ENCODE results near the gene VENTX.

Gene VENTX

DNA sequence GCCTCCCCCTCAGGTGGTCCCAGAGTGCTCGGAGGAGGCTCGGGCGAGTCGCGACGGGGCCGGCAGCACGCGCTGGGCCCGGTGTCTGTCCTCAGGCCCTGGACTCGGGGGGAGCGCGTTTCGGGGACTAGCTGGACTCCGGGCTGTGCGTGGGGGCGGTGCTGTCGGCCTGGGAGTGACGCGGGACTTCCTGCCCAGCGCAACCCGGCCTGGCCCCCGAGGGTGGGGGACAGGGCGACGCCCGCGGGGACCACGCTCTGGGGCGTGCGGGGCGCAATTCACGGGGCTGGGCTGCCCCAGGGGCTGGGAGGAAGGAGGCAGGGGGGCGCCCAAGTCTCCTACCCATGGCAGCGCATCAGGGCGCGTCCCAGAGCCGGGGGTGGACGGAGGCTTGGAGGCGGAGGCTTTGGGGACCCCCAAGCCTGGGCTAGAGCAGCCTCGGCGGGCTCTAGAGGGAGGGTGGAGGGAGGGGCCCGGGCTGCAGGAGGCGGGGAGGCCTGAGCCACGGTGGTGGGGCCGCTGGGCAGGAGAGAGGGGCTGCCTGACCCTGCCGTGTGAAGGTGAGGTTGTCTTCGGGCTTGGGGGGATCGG is 2.3 kb upstream of the VENTX start:
- DNase-seq (ENCODE audit: low read depth in 3 of 3): no peak

DNA sequence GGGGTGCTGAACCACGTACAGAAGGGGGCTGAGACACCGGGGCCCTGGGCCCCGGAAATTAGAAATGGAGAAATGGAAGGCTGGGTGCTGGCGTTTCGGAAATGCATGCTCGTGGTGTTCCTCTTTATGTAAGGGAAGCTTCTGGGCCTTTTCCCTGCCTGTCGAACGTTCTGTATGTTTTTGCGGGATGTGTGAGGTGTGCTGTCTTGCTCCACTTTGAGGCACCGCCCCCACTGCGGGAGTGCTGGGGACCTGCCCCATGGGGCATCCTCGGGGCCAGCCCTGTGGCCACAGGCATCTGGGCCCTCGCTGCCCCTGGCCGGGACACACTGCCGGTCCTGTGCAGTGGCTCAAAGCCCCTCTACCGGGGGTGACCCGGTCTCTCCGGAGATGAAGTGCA is 1.7 kb upstream of the VENTX start:
- DNase-seq (ENCODE audit: low read depth in 3 of 3): no peak

DNA sequence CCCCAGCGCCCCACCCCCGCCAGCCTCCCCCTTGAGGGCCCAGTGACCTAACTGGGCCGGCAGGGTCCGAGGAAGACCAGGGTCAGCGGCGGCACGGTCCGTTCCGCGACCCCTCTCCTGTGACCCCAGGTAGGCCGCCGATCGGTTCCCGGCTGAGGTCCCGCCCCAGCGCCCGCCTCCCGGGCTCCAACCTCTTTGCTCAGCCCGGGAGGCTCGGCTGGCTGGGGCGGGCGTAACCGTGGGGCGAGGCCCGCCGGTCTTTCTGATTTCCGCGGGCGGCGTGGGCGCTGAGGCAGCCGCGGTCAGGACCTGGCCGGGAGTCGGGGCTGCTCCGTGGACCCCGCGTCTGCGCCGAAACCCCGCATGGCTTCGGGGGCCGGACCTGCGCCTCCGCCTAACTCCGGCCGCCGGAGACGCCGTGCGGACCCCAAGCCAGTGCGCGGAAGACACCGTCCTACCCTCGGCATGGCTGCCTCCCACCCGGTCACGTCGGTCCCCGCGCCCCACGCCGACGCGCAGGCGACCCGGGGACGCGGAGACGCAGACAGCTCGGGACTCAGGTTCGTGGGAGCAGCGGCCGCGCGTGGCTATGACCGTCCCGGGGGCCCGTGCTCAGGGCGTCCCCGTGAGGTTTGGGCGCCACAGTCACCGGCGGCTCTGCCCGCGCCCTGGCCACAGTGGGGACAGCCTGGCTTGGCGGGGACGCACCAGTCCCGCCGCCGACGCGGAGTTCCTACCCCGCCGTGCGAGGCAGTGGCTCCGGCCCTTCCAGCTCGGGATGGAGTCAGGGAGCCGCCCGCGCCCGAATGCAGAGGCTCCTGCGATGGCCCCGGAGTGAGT is 1.0 kb upstream of the VENTX start:
- DNase-seq (ENCODE audit: low read depth in 3 of 3): no peak

DNA sequence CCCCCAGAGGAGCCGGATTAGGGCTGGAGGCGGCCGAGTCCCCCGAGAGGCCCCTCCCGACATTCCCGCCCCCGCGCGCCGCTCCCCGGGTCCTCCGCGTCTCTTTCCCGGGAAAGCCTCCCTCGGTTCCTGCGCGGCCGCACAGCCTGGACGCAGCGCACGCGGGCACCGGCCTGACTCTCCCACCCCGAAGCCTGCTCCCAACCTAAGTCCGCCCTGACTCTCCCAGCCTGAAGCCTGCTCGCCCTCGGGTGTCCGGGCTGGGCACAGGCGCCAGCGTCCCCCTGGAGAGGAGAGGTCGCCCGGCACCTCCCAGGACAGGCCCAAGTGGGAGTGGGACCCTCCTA is 441 bp upstream of the VENTX start:
- no peak for DNase-seq (ENCODE audit: low read depth in 3 of 3)

DNA sequence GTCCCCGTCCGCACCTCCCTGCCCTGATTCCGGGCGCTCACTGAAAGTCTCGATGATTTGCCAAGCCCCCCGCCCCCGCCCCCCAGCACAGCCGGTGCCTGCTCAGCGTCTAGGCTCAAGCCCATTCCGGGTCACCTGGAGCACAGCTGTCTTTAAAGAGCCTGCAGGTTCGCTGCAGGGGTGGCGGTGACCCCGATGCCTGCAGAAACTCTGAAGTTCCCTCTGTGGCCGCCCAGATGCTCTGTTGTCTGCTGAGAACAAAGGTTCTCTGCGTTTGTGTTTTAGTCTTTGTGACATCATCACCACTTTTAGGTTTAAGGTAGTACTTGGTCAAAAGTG is 780 bp downstream of the VENTX start:
- no peak for DNase-seq (ENCODE audit: low read depth in 3 of 3)

DNA sequence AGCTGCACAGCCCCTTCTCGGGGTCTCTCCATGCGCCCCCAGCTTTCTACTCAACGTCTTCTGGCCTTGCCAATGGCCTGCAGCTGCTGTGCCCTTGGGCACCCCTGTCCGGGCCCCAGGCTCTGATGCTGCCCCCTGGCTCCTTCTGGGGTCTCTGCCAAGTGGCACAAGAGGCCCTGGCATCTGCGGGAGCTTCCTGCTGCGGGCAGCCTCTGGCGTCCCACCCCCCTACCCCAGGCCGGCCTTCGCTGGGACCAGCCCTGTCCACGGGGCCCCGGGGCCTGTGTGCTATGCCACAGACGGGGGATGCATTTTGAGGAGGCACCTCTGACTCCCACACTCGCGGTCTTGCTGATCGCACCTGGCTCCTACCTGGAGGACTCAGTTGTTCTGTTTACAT is 2.3 kb downstream of the VENTX start:
- DNase-seq (ENCODE audit: low read depth in 3 of 3): no peak

DNA sequence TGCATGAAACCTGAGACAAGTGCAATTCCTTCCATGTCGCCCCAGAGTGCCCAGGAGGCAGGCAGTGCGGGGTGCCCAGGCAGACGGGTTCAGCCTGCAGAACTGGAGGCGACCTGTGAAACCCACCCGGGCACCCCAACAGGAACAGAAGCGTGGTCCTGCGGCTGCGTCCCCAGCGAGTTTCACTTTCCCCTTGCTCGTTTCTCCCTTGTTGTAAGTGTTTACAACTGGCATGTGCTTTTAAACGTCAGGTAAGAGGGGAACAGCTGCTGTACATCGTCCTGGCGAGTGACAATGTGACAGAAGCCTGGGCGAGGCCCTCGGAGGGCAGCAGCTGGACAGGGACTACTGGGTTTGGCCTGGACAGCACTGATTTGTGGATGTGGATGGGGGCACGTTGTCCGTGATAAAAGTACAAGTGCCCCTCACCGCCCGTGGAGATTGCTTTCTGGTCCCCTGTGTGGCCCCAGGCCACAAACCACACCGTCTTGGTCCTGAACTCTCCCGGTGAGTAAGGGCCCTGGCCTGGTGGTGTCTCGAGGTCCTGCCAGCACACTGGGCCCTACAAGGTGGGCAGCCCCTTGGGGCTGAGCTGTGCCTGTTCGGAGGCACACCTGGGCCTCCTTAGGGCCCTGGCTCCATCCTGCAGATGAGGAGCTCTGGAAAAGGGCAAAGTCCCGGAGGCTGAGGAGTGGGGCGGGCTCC is 4.0 kb downstream of the VENTX start:
- no peak for DNase-seq (ENCODE audit: low read depth in 3 of 3)

DNA sequence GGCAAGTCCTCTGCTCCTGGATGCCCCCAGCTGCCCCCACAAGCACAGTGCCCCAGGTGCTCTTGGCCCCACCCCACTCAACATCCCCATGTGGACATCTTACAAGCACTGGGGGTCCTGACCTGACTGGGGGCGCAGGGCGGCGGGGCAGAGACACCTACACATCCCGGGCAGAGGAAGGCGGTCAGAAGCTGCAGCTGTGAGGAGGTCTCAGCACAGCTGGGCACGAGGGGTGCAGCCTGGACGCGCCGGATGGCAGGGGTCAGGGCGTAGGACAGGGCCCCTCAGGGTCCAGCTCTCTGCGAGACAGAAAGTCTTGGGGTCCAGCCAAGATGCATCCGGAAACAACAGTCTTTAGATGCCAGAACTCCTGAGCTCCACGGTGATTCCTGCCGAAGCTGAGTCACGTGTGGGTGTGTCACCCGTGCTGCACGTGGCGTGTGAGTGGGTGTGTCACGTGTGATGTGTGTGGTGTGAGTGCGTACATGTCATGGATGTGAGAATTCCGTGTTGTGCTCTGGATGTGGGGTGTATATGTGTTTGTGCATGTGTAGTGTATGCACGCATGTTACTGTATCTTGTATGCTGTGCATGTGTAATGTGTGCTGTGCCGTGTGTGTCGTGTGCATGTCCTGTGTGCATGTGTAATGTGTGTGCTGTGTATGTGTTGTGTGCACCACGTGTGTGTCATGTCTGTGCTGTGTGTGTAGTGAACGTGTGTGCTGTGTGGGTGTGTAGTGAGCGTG is 5.1 kb downstream of the VENTX start:
- no peak for DNase-seq (ENCODE audit: low read depth in 3 of 3)

DNA sequence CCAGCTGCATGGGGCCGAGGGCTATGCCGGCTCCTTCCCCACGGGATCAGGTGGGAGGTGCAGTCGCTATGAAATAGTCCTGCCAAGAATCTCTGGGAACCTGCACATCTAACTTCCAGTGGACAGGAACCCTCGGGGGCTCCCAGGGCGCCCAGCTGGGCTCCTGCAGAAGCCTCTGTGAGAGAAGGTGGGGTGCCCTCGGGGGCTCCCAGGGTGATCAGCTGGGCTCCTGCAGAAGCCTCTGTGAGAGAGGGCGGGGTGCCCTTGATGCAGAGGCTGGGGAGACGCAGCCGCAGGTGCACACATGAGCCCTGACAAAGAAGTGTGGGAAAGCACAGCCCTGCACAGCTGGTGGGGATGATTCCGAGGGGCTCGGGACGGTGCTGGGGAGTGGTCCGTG is 5.9 kb downstream of the VENTX start:
- no peak for DNase-seq (ENCODE audit: low read depth in 3 of 3)

DNA sequence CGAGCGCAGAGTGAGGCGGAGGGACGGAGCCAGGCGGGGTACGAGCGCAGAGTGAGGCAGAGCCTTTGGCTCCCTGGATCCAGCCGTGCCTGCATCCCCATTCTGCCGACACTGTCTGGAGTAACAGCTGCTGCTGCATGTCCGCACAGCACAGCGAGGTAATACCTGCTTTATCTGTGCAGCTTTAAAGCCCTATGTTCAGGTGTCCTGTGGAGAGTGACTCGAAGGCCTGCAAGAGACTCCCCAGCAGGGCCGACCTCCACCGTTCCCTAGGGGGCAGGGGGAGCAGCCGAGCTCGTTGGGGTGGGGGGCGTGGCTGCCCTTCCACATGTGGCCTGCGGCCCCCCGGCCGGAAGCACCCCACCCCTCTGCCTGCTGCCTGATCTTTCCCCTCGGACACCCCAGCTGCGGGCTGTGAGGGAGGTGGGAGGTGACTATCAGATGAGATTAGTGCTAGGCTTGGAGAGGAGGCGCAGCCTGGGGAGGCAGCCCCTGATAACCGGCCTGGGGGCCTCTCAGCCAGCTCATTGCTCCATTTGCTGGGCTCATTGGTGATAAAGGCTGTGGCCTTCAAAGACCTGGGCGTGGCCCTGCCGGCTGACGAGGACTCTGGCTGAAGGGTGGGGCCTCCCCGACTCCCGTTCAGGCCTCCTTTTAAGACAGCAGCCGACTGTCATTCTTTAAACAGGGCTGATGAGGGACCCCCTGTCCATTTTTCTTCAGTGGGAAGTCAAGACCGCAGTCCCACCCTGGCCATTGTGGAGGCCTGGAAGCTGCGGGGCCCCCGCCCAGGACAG is 8.0 kb downstream of the VENTX start:
- DNase-seq (ENCODE audit: low read depth in 3 of 3): no peak

DNA sequence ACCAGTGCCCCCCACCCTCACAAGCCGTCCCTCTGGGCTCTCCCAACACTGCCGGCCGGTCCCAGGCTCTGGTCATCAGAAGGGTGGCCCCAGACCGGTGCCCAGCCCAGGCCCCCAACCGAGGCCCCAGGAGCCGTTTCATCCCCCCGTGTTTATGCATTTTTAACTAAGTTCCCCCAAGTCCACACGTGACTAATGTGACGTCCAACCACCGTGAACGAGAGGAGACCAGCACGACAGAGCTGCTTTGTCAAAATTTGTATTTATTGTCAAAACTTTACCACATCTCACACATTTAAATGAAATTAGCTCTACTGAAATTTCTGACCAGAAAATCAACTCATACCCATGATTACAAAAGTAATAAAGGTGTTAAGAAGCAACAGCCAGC is 8.6 kb downstream of the VENTX start:
- DNase-seq (ENCODE audit: low read depth in 3 of 3): no peak

DNA sequence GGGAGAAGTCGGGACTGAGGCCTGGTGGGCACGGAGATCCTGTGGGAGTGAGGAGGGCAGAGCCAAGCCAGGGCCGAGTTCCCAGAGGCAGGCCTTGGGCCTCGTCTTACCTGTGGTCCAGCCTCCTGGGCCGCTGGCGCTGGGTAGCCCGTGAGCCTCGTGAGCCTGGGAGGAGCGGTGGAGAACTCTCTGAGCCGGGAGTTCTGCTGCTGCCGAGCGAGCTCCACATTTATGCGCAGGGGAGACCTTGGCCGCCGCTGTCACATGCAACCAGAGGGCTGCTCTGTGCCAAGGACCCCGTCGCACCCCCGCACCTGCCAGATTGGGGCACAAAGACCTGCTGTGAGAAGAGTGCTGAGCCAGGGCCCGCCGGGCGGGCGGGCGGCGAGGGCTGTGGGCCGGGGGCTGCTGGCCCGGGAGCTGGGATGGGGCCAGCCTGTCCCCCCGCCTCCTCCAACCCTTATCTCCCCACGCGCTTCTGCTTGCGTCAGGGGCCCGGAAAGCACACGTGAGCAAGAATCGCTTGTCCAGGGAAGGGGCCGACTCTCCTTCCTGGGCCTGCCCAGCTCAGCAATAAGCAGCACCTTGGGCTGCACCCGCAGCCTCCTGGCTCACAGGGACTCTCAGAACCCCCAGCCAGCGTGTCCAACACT is 10.2 kb downstream of the VENTX start:
- no peak for DNase-seq (ENCODE audit: low read depth in 3 of 3)

DNA sequence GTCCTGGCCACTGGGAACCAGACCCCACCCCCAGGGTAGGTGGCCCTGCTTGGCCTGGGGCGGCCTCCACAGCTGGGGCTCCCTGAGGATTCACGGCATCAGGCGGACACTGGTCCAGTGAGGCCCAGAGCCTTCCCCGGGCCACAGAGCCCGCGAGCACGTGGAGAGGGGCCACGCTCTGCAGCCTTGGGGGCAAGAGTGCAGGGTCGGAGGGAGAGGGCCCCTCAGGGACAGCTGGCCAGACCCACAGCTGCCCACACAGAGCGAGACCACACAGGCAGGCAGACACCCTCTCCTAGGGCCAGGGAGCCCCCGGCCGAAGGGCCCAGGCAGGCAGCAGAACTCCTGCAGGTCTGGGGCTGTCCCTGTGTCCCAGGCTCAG is 10.7 kb downstream of the VENTX start:
- no peak for DNase-seq (ENCODE audit: low read depth in 3 of 3)

DNA sequence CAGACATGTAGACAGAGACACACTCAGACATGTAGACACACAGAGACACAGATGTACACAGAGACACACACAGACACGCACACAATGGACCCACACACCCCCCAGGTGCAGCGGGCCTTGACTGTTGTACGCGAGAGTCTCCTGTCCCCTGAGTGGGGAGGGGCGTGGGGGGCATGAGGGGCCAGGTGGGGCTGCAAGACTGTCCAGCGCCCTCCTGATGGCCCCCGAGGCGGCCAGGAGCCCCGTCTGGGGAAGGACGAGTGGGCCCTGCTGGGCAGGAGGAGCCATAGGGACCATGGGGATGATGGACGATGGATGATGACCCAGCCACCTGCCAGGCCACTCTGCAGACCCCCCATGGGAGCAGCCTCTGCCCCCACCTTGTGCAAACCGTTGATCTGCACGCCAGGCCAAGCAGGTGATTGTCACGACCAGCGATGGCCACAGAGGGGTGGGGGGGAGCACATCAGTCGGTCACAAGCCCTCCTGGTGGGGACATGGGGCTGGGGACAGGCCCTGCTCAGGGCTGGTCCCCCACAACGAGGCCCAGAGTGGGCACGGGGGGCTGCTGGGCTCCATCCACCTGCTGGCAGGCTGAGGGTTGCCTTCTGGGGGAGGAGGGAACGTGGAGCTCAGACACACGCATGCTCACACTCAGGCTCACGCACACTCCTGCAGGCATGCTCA is 11.6 kb downstream of the VENTX start:
- no peak for DNase-seq (ENCODE audit: low read depth in 3 of 3)

DNA sequence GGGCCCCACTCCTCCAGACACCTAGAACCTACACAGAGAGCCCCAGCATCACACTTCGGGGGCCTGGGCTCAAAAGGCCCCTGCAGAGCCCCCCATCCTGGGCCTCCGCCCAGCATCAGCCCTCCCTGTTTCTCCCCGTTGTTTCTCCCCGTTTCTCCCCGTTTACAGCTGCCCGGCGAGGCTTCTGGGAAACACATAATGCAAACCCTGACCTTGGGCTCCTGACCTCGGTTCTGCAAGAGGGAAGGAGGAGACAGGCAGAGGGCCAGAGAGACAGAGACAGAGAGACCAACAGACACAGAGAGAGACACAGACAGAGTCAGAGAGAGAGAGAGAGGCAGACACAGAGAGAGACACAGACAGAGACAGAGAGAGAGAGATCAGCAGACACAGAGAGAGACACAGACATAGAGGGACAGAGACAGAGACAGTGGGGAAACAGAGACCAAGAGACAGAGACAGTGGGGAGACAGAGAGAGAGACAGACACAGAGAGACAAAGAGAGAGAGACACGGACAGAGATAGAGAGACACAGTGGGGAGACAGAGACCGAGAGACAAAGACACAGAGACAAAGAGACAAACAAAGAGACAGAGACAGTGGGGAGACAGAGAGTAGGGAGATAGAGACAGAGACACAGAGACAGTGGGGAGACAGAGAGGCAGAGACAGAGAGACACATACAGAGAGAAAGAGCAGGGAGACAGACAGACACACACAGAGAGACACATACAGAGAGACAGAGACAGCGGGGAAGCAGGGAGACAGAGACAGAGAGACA is 12.5 kb downstream of the VENTX start:
- no peak for DNase-seq (ENCODE audit: low read depth in 3 of 3)

DNA sequence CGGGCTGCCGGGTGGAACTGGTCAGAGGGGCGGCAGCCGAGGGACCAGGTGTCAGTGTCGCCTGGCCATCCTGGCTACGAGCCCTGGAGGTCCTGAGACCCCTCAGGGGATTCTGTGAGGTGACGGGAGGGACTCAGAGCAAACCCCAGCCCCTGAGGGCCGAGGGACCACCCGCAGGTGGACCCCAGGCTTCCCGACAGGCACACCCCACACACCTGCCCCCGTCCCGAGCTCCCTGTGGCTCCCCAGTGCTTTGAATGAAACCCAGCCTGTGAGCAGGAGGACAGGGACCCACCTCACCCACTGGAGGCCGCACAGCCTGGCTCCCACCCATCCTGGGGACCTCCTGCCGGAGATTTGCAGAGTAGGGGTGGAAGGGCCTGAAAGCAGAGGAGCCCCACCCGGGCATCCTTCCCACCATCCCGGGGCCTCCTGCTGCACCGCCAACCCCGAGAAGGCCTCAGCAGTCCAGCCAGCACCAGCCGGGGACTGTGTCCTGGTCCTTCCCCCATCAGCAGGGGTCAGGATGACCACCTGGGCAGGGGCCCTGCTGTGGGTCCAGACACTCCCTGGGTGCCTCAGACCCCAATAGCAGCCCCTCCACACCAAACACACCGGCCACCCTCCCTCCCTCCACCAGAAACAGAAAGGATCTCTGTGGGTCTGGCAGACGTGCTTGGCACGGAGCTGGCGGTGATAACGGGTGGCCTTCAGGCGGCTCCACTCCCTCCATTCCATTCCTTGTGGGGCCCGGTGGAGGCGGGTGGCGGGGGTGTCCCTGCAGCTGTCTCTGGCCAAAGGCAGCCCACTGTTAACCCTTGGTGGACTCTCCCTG is 13.9 kb downstream of the VENTX start:
- DNase-seq (ENCODE audit: low read depth in 3 of 3): no peak

DNA sequence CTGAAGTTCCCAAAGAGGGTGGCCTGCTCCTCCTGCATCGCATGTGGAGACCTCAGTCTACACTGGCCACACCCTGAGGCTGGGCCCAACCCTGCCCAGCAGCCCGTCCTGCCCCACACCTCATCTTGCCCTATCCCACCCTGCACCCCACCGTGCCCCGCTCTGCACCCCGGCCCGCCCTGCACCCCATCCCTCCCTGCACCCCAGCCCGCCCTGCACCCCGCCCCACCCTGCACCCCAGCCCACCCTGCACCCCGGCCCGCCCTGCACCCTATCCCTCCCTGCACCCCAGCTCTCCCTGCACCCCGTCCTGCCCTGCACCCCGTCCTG is 14.5 kb downstream of the VENTX start:
- no peak for DNase-seq (ENCODE audit: low read depth in 3 of 3)

DNA sequence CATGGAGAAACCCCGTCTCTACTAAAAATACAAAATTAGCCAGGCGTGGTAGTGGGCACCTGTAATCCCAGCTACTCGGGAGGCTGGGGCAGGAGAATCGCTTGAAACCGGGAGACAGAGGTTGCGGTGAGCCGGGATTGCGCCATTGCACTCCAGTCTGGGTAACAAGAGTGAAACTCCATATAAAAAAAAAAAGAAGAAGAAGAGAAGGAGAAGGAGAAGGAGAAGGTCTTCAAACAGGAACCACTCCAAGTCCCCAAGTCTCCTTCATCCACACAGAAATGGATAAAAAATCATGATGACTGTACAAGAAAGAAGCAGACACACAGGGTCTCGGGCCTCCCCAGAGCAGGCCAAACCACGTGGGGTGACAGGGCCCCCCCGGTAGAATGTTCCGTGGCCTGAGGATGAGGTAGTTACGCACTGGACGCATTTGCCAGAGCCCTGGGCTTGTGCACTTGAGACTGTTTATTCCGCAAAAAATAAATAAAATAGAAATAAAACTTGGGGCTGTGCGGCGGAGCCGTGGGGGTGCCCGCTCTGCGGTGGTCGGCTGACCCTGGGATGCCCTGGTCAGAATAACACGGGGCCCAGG is 15.8 kb downstream of the VENTX start:
- no peak for DNase-seq (ENCODE audit: low read depth in 3 of 3)

Measured in stimulated activated CD4-positive, alpha-beta T cell treated with anti-CD3 and anti-CD28 coated beads, TNF-alpha, amount 100 ng/mL, for 48 hours (primary cell).